Measurements from ENCODE around the gene STOX2. TPM values are rescaled to one million over a fixed set of nuclear protein-coding genes. Genes with fewer than 3 reads are reported as not detected.

The STOX2 gene
- total RNA-seq, 3 donors from 2014 or later = 2.7 to 10.9 (median 4.3) TPM

DNA sequence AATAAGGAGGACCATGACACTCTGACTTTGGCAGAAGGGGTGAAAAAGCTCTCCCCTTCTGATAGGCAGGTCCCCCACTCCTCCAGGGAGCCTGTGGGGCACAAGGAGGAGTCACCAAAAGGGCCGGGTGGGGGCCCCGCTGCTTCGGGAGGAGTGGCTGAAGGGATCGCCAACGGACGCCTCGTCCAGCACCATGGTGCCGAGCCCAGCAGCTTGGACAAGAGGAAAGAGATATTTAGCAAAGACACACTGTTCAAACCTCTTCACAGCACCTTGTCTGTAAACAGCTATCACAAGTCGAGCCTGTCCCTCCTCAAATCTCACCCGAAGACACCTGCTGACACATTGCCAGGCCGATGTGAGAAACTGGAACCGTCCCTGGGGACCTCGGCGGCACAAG is 105.6 kb downstream of the STOX2 start:
- intact Hi-C loops (cut with DNase I, micrococcal nuclease) = no loop called here
- DNase-seq (no peak), ATAC-seq (no peak)

DNA sequence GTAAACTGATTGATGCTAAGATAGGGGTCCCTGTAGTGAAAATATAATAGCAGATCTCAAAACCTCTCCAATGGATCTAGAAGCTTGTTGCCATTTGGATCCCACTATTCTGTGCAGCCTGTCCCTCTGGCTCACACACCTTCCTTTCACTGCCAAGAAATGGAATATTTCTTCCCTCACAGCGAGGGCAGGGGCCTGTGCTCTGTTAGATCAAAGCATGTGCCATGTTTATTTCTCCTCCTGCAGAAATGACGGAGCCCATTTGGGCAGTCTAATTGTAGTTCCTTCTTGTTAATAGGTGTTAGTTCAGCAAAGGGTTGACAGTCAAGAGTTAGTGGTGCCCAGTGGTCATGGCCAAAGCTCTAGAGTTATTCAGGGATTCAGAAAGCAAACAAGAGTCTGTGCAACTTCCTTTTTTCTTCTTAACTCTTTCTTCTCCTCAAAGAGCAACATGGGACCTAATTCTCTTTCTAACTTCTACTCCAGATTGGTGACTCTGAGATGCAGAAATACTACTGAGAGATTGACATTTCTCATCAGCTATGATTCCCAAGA is 106.8 kb downstream of the STOX2 start:
- TF ChIP-seq, protein P1, sequence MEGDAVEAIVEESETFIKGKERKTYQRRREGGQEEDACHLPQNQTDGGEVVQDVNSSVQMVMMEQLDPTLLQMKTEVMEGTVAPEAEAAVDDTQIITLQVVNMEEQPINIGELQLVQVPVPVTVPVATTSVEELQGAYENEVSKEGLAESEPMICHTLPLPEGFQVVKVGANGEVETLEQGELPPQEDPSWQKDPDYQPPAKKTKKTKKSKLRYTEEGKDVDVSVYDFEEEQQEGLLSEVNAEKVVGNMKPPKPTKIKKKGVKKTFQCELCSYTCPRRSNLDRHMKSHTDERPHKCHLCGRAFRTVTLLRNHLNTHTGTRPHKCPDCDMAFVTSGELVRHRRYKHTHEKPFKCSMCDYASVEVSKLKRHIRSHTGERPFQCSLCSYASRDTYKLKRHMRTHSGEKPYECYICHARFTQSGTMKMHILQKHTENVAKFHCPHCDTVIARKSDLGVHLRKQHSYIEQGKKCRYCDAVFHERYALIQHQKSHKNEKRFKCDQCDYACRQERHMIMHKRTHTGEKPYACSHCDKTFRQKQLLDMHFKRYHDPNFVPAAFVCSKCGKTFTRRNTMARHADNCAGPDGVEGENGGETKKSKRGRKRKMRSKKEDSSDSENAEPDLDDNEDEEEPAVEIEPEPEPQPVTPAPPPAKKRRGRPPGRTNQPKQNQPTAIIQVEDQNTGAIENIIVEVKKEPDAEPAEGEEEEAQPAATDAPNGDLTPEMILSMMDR (IDR thresholded peaks at IDR 0.05) = no peak
- no peak overlapping the region for H3K4me3 ChIP-seq
- DNase-seq (no peak), ATAC-seq (no peak)
- H3K36me3 ChIP-seq (ENCODE audit: low read depth) = no peaks in the 10 kb centered on the region
- H3K4me1 ChIP-seq (ENCODE audit: low read depth) = no peaks in the 10 kb centered on the region
- H3K9me3 ChIP-seq = no peaks in the 10 kb centered on the region
- intact Hi-C loops (cut with DNase I, micrococcal nuclease) = no loop called here

More for the DNA sequence above, 105.6 kb downstream of the STOX2 start:
- no peaks in the 10 kb centered on the region for H3K9me3 ChIP-seq
- H3K4me1 ChIP-seq (ENCODE audit: low read depth) = no peaks in the 10 kb centered on the region
- TF ChIP-seq, protein P1 (IDR thresholded peaks at IDR 0.05) = no peak
- H3K36me3 ChIP-seq (ENCODE audit: low read depth) = no peaks in the 10 kb centered on the region
- no peak overlapping the region for H3K4me3 ChIP-seq

DNA sequence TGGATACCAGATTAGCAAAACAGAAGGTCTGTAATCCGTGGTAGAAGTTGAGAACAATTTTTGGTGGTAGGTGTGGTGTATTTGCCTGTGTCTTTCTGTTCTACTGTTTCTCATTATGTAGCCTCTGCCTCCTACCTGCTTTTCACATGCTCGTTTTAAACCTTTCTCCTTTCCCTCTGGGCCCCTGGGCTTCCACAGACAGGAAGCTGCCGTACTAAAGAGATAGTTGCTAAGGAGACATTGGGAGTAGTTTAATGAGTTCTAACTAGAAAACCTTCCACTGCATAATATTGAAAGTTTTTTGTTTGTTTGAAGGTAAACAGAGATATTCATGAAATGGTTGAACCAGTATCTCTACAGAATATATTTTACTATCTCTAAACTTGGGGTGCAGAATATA is 107.8 kb downstream of the STOX2 start:
- Histone ChIP-seq H3K36me3 (ENCODE audit: low read depth) (no peaks in the 10 kb centered on the region), H3K4me1 (ENCODE audit: low read depth) (no peaks in the 10 kb centered on the region), H3K9me3 (no peaks in the 10 kb centered on the region), H3K4me3 (no peak overlapping the region)
- no peak for ATAC-seq
- DNase-seq = no peak
- intact Hi-C loops (cut with DNase I, micrococcal nuclease) = no loop called here
- TF ChIP-seq, protein P1 (IDR thresholded peaks at IDR 0.05) = no peak

DNA sequence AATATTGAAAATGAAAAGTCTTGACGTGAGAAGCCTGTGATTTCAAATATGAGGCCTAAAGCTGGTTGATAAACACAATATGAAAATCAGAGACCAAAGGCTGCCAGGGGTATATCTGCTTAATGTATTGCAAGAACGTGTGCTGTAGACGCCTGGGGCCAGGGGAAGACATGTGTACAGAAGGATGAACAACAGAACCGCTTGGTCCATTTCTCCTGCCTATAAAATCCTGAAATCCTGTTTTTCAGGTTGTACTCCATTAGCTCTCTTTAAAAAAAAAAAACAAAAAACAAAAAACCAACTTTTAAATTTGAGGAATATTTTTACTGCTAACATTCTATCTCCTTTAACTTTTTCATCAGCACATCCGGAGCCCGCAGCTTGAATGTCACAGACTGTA is 109.2 kb downstream of the STOX2 start:
- Histone ChIP-seq H3K4me3 (no peak overlapping the region), H3K9me3 (no peaks in the 10 kb centered on the region), H3K36me3 (ENCODE audit: low read depth) (no peaks in the 10 kb centered on the region), H3K4me1 (ENCODE audit: low read depth) (no peaks in the 10 kb centered on the region)
- DNase-seq = no peak
- intact Hi-C loops (cut with DNase I, micrococcal nuclease) = no loop called here
- no peak for ATAC-seq
- TF ChIP-seq, protein P1 (IDR thresholded peaks at IDR 0.05) = no peak

DNA sequence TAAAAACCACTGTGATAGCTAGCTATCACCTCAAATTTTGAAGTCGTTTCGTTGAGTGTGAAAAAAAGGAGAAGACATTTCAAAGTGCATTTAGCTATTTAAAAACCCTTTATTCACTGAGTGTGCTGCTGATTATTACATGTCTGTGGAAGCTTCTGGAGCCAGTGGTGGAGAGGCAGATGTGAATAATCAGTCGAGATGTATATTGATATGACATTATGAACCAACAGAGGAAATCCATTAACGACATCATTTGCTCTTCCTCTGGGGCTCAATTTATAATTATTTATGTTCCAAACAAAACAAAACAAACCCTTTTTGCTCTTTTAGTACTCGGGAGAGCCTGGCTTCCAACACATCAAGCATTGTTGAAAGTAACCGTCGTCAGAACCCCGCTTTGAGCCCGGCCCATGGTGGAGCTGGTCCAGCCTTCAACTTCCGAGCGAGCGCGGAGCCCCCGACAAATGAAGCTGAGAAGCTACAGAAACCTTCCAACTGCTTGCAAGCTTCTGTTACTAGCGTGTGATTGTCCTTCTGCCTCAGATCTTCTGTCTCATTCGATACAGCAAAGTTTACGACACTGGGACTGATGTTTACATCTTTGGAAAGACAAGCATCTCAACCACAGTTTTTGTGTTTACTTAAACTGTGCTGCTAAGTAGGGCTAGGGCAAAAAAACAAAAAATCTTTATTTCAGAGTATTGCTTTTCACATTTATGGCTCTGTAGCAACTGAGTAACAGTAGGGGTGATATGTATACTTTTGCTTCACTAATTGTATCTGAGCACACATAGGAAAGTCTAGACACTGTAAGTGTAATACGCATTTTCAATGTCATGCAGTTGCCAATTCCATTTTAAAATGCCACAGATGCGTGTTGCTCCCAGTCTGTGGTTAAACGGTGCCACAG is 111.9 kb downstream of the STOX2 start:
- H3K4me3 ChIP-seq = no peak overlapping the region
- ATAC-seq = peak; percentile 35
- H3K36me3 ChIP-seq (ENCODE audit: low read depth) = no peaks in the 10 kb centered on the region
- no peaks in the 10 kb centered on the region for H3K9me3 ChIP-seq
- intact Hi-C loops (cut with DNase I, micrococcal nuclease) = no loop called here
- H3K4me1 ChIP-seq (ENCODE audit: low read depth) = no peaks in the 10 kb centered on the region
- TF ChIP-seq, protein P1 (IDR thresholded peaks at IDR 0.05) = no peak
- DNase-seq = peak in 2 of 3 donors; percentile 36 to 37

Measured in mucosa of descending colon (tissue), 3 donors.